ENCODE measurements around the gene BCAS3.

BCAS3 gene

DNA sequence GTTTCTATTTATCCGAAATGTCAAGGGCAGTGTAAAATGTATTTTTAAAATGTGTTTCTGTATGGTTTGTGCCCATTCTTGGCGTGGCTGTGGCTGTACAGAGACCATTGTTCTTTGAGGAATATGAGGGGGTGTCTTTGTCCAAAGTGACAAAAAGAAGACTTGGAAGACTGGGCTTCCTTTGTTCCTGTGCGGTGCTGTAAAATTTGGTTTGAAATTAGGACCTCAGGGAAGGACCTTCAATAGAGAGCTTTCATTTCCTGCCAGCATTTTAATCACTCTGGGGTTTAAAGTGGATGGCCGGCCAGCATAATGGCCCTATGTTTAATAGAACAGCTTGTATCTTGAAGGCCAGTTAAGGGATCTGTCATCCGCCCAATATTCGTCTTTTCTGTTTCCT, 531.9 kb downstream of the BCAS3 start:
- DNase-seq, result no peak

- DNase-seq, result no peak
Observed at GRCh38 chr17:61211236-61211635, 533.6 kb downstream of the BCAS3 start.

DNA sequence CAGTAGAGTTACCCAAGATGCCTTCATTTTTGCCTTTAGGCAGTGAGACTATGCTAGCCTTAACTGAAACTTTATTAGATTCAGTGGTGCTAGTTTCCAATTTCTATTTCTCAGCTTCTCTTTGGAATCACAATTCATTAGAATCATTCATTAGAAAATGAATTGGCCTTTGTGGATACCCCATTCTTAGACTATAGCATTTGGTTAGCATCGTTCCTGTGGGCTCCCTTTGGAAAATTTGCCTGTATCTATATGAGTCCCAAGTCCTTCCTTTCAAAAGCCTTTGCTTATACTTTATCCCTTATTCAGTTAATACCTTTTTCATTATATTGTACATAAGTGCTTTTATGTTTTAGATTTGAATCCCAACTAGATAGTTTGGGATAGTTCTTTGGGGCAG, 535.0 kb downstream of the BCAS3 start:
- no peak for DNase-seq

GRCh38 chr17:61214753-61215152, 537.1 kb downstream of the BCAS3 start:
- DNase-seq, result no peak

DNA sequence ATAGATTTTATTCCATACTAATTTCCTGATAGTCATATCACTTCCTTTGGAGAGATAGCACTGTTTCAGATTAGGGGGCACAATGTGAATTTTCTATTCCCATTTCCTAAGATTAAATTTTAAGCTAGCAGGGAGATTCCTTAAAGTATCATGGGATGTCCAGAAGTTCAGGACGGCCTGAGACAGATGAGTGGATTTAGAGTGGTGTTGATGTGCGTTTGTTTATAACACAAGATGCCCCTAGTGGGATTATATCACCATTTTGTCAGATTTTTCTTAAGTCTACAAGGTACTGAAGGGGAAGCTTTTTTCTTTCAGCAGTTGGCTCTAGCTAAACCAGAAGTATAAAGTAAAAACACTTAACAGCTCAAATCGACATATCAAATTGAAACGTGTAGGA, 538.4 kb downstream of the BCAS3 start:
- no peak for DNase-seq

DNA sequence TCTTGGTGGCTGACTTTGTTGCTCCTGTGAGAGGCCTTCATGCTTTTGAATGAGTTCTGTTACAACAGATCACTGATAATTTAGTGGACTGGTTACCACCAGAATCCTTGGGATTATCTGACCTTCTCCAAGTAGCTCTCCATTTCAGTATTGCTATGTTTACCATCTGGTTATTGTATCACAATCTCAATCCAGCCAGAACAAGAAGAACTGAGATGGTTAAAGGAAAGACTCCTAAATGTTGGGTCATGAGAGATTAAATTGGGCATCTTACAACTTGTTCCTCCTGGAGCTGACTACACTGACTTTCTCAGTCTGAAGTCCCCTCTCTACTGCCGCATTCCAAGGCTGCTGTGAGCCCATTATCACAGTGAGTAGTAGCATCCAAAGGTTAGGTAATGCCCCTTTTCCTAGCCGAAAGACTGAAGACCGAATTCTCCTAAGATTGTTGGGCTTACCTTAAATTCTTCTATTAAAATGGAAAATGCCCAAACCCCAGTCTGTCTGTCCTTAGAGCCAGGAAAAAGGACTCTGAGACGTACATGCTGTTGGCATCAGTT, 540.3 kb downstream of the BCAS3 start:
- no peak for DNase-seq

DNA sequence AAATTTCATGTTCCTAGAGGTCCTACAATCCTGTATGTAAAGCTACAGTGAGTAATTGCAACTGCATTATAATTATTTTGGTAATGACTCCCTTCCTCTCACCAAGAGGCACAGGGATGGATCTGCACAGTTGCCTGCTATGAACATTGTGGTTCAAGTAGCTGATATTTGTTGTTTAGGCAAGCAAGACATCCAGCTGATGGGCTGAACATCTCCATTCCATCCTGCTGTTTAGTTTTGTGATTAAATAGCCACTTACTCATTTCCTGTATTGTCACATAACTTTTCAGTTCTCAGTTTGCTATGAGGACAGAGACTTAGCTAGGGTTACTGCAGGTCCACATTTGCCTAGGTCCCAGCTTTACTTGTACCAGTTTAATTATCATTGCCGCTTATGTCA, 540.8 kb downstream of the BCAS3 start:
- no peak for DNase-seq

DNA sequence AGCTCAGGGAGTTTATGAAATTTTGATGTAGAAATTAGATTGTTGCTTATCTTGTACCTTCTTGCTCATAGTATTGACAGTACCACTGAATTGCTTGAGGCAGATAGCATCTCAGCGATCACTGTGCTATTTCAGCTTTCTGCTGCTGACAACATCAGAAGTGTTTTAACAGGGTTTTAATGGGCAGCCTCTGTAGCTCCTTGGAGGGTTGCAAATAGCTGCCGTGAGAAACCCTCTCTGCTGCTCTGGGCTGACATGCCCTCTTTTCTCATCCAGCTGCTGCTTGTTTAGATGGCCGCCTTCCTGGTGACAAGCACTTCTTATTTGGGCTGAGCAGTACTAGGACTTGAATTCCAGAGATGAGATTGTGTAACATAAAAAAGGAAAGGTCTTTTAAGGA, 541.8 kb downstream of the BCAS3 start:
- no peak for DNase-seq

GRCh38 chr17:61221181-61221580, 543.5 kb downstream of the BCAS3 start:
- no peak for DNase-seq

- DNase-seq, result no peak
Observed at GRCh38 chr17:61221597-61222471, 544.2 kb downstream of the BCAS3 start.

GRCh38 chr17:61223725-61224124, 546.1 kb downstream of the BCAS3 start:
- DNase-seq, result no peak

- no peak for DNase-seq
Observed at GRCh38 chr17:61225178-61225882, 547.7 kb downstream of the BCAS3 start.

DNA sequence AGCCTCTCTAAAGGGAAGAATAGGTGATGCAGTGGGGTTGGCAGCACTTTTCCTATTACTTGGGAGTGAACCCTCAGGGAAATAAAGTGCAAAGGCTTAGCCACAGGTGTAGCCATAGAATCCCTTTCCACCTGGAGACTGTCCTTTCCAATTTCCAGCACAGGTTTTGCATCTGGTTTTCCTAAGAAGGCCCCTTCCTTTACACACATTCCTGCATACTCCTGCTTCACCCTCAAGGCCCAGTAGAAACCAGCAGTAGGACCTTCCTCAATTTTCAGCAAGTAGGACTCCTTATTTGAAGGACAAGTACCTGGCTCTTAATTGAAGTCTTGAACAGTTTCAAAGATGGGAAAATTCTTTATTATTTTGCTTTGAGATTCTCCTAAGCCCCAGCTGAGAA, 550.2 kb downstream of the BCAS3 start:
- DNase-seq, result no peak

DNA sequence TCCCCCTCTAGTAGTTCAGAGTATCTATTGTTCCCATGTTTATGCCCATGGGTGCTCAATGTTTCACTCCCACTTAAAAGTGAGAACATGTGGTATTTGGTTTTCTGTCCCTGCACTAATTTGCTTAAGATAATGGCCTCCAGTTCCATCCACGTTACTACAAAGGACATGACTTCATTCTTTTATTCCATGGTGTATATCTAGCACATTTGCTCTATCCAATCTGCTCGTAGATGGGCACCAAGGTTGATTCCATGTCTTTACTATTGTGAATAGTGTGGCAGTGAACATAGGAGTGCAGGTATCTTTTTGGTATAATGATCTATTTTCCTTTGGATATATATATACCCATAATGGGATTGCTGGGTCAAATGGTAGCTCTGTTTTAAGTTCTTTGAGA, 552.8 kb downstream of the BCAS3 start:
- DNase-seq, result no peak

DNA sequence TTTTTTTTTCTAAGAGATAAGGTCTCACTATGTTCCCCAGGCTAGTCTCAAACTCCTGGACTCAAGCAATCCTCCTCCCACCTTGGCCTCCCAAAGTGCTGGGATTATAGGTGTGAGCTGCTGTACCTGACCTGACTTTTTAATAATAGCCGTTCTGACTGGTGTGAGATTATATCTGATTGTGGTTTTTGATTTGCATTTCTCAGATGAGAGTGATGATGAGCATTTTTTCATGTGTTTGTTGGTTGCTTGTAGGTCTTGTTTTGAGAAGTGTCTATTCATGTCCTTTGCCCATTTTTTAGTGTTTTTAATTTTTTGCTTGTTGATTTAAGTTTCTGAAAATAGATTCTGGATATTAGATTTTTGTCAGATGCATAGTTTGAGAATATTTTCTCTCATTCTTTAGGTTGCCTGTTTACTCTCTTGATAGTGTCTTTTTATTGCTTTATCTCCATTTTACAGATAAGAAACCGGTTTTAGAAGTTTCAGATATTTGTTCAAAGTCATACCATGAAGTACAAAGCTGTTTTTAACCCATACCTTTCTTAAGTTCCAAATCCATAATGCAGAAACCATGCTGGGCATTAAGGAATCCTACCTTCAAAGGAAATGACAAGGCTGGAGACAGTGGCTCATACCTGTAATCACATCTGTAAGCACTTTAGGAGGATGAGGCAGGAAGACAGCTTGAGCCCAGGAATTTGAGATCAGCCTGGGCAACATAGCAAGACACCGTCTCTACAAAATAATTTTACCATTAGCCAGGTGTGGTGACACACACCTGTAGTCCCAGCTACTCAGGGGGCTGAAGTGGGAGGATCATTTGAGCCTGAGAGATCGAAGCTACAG, 553.5 kb downstream of the BCAS3 start:
- DNase-seq, result no peak

GRCh38 chr17:61232871-61233270, 555.2 kb downstream of the BCAS3 start:
- no peak for DNase-seq

DNA sequence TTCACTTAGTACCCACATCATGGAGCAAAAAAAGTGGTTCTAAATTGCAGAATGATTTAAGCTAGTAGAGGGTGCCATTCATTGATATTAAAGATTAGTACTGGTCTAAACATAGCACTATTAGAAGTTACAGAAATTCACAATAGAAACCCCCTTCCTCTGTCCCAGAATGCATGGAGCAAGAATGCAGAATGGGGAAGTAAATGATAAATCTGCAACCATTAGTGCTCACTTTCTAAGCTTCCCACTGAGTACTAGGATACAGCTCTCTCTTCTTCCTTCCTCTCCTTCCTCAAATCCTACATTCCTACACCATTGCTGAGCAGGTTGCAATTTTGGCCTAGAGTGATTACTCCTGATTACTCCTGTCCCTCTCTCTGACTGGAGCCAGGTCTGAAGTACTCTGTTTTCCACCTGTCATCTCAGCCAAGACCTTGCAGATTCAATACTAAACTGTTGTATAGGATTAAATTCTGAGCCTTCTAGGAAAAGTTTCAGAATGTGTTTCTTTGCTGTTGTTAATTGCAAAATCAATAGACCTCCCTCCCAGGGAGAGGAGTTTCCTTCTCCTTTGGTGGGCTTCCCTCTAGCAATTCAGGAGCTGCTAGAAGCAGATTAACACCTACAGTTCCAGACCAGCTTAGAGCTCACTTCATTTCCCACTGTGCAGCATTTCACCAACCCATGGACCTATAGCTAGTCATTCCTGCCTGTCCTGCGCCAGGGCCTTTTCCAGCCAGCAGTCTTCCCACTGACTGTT, 556.5 kb downstream of the BCAS3 start:
- DNase-seq, result no peak

GRCh38 chr17:61235001-61235826, 557.6 kb downstream of the BCAS3 start:
- no peak for DNase-seq

- DNase-seq, result no peak
Observed at GRCh38 chr17:61235827-61236197, 558.2 kb downstream of the BCAS3 start.

DNA sequence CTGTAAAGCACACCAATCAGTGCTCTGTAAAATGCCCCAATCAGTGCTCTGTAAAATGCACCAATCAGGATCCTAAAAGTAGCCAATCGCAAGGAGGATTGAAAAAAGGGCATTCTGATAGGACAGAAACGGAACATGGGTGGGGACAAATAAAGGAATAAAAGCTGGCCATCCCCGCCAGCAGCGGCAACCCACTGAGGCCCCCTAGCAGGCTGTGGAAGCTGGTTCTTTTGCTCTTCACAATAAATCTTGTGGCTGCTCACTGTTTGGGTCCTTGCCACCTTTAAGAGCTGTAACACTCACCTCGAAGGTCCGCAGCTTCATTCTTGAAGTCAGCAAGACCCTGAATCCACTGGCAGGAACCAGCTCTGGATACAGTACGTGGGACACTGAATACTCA, 559.6 kb downstream of the BCAS3 start:
- DNase-seq, result no peak

GRCh38 chr17:61238455-61238933, 560.8 kb downstream of the BCAS3 start:
- no peak for DNase-seq
